Measurements from ENCODE around the gene BCL7A. TPM values are rescaled to one million over a fixed set of nuclear protein-coding genes. Genes with fewer than 3 reads are reported as not detected.
A peak's percentile ranks its signal among the peaks of the same experiment; 100 is the strongest.

Gene BCL7A
- total RNA-seq, 1 donor from 2014 or later: 34.6 TPM

GRCh38 chr12:122097927-122098756, 76.5 kb downstream of the BCL7A start:
- Mint-ChIP-seq H3K4me1 (peaks cover 39% of the 10 kb centered on the region), H3K27me3 (ENCODE audit: low read depth) (no peaks in the 10 kb centered on the region), H3K9me3 (peaks cover 5% of the 10 kb centered on the region), H3K27ac (peak overlapping the region; percentile 81), H3K36me3 (peaks cover 5% of the 10 kb centered on the region), H3K4me3 (no peak overlapping the region)
- no peak for DNase-seq (ENCODE audit: low spot score in 2 of 2, unreplicated experiment in 2 of 2)
- TF ChIP-seq, protein P1, sequence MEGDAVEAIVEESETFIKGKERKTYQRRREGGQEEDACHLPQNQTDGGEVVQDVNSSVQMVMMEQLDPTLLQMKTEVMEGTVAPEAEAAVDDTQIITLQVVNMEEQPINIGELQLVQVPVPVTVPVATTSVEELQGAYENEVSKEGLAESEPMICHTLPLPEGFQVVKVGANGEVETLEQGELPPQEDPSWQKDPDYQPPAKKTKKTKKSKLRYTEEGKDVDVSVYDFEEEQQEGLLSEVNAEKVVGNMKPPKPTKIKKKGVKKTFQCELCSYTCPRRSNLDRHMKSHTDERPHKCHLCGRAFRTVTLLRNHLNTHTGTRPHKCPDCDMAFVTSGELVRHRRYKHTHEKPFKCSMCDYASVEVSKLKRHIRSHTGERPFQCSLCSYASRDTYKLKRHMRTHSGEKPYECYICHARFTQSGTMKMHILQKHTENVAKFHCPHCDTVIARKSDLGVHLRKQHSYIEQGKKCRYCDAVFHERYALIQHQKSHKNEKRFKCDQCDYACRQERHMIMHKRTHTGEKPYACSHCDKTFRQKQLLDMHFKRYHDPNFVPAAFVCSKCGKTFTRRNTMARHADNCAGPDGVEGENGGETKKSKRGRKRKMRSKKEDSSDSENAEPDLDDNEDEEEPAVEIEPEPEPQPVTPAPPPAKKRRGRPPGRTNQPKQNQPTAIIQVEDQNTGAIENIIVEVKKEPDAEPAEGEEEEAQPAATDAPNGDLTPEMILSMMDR (IDR thresholded peaks at IDR 0.05; ENCODE audit: unreplicated experiment): no peak

GRCh38 chr12:122099280-122099749, 77.6 kb downstream of the BCL7A start:
- H3K27me3 Mint-ChIP-seq (ENCODE audit: low read depth): no peaks in the 10 kb centered on the region
- no peak for DNase-seq (ENCODE audit: low spot score in 2 of 2, unreplicated experiment in 2 of 2)
- peak overlapping the region; percentile 34 for H3K27ac Mint-ChIP-seq

GRCh38 chr12:122099856-122100255, 78.2 kb downstream of the BCL7A start:
- no peak overlapping the region for H3K27ac Mint-ChIP-seq
- H3K27me3 Mint-ChIP-seq (ENCODE audit: low read depth): no peaks in the 10 kb centered on the region
- H3K4me1 Mint-ChIP-seq: peaks cover 39% of the 10 kb centered on the region

More at GRCh38 chr12:122099280-122099749, 77.6 kb downstream of the BCL7A start:
- peaks cover 5% of the 10 kb centered on the region for H3K9me3 Mint-ChIP-seq
- TF ChIP-seq, protein P1 (IDR thresholded peaks at IDR 0.05; ENCODE audit: unreplicated experiment): no peak
- H3K4me3 Mint-ChIP-seq: no peak overlapping the region
- H3K4me1 Mint-ChIP-seq: peaks cover 39% of the 10 kb centered on the region
- H3K36me3 Mint-ChIP-seq: peaks cover 7% of the 10 kb centered on the region

GRCh38 chr12:122100568-122100967, 78.9 kb downstream of the BCL7A start:
- Mint-ChIP-seq H3K4me3 (no peak overlapping the region), H3K36me3 (peaks cover 10% of the 10 kb centered on the region), H3K27me3 (ENCODE audit: low read depth) (no peaks in the 10 kb centered on the region), H3K4me1 (peaks cover 39% of the 10 kb centered on the region), H3K9me3 (peaks cover 5% of the 10 kb centered on the region), H3K27ac (no peak overlapping the region)
- TF ChIP-seq, protein P1 (IDR thresholded peaks at IDR 0.05; ENCODE audit: unreplicated experiment): no peak
- DNase-seq (ENCODE audit: low spot score in 2 of 2, unreplicated experiment in 2 of 2): no peak

More at GRCh38 chr12:122099856-122100255, 78.2 kb downstream of the BCL7A start:
- H3K4me3 Mint-ChIP-seq: no peak overlapping the region
- no peak for DNase-seq (ENCODE audit: low spot score in 2 of 2, unreplicated experiment in 2 of 2)
- peaks cover 9% of the 10 kb centered on the region for H3K36me3 Mint-ChIP-seq
- TF ChIP-seq, protein P1 (IDR thresholded peaks at IDR 0.05; ENCODE audit: unreplicated experiment): no peak
- peaks cover 5% of the 10 kb centered on the region for H3K9me3 Mint-ChIP-seq

DNA sequence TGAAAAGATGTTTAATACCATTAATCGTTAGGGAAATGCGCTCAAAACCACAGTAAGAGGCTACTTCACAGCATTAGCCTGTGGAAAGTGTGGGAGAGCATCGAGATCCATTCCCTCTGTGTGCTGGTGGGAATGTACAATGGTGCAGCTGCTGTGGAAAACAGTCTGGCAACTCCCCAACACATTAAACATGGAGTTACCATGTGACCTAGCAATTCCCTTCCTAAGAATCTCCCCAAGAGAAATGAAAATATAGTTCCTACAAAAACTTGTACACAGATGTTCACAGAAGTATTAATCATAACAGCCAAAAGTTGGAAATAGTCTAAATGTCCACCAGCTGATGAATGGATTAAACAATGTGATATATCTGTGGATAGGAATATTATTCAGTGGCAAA, 80.6 kb downstream of the BCL7A start:
- TF ChIP-seq, protein P1 (IDR thresholded peaks at IDR 0.05; ENCODE audit: unreplicated experiment): no peak
- no peak overlapping the region for H3K27ac Mint-ChIP-seq
- H3K27me3 Mint-ChIP-seq (ENCODE audit: low read depth): no peaks in the 10 kb centered on the region
- H3K36me3 Mint-ChIP-seq: peaks cover 10% of the 10 kb centered on the region
- no peak overlapping the region for H3K4me3 Mint-ChIP-seq
- peaks cover 31% of the 10 kb centered on the region for H3K4me1 Mint-ChIP-seq
- DNase-seq (ENCODE audit: low spot score in 2 of 2, unreplicated experiment in 2 of 2): no peak
- H3K9me3 Mint-ChIP-seq: peaks cover 5% of the 10 kb centered on the region

Data from mesothelial cell of epicardium (in vitro differentiated cells).